NCI-H2107 treated with DMSO at 0.1 percent for 48 hours (cell line): ENCODE data around the gene RAI1.
A peak's percentile ranks its signal among the peaks of the same experiment; 100 is the strongest.

ENCODE experiments used
- DNase-seq: peaks from one replicate; lab custom pipeline; 2025; ENCODE audit not compliant: unreplicated experiment; lab: John Stamatoyannopoulos, UW

RAI1 gene

DNA sequence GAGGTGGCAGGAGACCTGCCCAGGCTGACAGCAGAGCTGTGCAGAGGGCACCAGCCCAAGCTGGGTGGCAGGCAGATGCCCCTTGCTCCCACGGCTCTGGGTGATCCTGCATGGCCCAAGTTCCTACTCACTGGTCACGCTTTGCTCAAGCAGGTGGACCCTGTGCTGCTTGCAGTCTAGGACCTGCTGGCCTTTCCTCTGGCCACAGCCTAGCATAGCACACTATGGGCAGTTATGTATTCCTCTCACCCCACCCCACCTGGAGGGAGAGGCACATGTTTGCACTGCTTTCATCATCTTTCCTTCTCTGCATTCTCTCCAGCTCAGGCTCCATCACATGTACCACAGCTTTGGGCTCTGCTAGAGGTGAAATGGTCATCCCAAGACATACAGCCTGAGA is 175.1 kb downstream of the RAI1 start:
- DNase-seq, result no peak

DNA sequence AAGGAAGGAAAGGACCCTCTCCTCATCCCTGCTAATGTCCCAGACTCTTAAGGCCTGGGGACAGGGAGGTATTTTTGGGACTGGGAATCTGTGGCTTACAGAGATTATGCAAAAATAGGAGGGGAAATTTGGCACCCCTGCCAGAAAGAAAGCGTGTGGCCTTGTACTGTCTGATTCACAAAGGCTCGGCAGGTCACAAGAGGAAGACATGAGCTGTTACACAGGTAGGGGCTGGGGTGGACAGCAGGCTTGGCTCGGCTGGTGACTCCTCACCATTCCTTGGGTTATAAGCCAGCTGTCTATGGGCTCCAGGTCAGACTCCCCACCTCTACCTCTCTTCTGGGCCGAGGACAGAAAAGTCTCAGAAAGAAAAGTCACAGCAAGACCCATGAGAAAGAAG is 176.2 kb downstream of the RAI1 start:
- DNase-seq, result no peak

GRCh38 chr17:17859909-17860765 is 178.9 kb downstream of the RAI1 start:
- DNase-seq, result peak; percentile 34

DNA sequence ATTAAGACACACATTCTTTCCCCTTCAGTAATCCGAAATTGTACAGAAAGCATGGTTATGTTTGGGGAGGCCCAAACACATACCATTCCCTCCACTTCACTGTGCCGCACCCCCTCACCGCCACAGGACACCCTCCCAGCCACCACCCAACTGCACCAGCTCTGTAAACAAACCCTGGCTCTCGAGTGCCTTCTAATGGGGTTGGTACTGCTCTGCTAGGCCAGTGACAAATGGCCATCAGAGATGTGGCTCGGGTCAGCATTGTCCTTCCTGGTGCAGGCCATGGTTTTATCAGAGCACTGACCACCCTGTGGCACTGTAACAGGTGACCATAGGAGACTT is 179.5 kb downstream of the RAI1 start:
- no peak for DNase-seq
